ENCODE data around the gene ITGB1. TPM values are rescaled to one million over a fixed set of nuclear protein-coding genes. Genes with fewer than 3 reads are reported as not detected.

Gene ITGB1
- total RNA-seq (100 to 1,000 TPM; 230 to 350 (median 276) TPM), polyA plus RNA-seq (100 to 1,000 TPM; 207 to 517 TPM)
- long read RNA-seq, donor 1, transcript ITGB1-201 (16 exons, 3,640 nt) = major isoform, 15 of 120 reads
- long read RNA-seq, donor 1, partial matches to known transcripts = 56 of 120 reads
- long read RNA-seq, donor 1, other reads (novel, unspliced or antisense) = 49 of 120 reads
- long read RNA-seq, donor 2, transcript ITGB1-201 (16 exons, 3,640 nt) = major isoform, 77 of 171 reads
- long read RNA-seq, donor 2, partial matches to known transcripts = 88 of 171 reads
- long read RNA-seq, donor 2, other reads (novel, unspliced or antisense) = 5 of 171 reads
- long read RNA-seq, donor 3, transcript ITGB1-201 (16 exons, 3,640 nt) = major isoform, 562 of 627 reads
- long read RNA-seq, donor 3, partial matches to known transcripts = 26 of 627 reads
- long read RNA-seq, donor 3, other reads (novel, unspliced or antisense) = 36 of 627 reads

DNA sequence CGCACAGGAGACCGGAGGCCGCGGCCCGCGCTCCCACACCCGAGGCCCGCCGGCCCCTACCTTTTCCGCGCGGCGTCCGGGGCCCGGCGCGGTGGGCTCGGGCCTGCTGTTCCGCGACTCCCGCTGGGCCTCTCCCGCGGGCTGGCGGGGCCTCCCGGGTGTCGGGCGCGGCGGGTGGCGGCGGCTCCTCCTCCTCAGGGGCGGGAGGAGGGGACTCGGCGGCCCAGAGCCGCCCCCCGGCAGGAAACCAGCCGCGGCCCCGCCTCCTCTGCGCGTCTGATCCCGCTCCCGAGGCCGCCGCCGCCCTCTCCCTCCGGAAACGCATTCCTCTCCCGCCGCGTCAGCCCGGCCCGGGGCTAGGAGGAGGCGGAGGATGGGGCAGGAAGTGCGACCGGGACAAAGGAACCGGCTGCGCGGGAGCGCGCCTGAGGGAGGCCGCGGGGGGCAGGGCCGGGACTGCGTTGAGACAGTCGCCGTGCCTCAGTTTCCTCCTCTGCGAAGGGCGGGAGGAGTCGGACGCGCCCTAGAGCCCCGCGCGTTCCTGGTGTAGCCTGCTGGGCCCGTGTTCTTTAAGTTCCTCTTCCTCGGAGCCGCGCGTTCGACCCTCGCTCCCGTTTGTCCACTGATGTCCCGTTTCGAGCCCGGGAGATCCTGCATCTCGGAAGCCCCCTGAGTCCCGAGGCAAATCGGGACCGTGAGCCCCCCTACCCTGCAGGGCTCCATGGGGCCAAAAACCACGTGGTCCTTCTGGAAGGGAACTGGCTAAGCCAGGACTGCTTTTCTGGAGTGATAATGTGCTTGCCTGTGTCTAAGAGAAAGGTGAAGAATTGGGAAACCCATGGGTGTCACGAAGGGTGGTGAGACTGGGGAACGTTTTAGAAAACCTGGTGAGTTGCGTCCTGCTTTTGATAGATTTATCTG is at the start of gene ITGB1:
Gene ITGB1 (minus strand): TSS at position 146 of the 921 bp plus-strand sequence. CDS start 22,672 bp downstream, outside the sequence.
- Histone ChIP-seq H3K27ac (peak within 1 kb of the TSS; percentile 86 to 97), H3K4me1 (ENCODE audit: insufficient read depth) (peaks cover 14% of the 10 kb centered on the region), H3K9me3 (no peaks in the 10 kb centered on the region), H3K27me3 (no peaks in the 10 kb centered on the region), H3K36me3 (no peaks in the 10 kb centered on the region), H3K4me3 (peak within 1 kb of the TSS; percentile 85)
- TF ChIP-seq, protein P1, sequence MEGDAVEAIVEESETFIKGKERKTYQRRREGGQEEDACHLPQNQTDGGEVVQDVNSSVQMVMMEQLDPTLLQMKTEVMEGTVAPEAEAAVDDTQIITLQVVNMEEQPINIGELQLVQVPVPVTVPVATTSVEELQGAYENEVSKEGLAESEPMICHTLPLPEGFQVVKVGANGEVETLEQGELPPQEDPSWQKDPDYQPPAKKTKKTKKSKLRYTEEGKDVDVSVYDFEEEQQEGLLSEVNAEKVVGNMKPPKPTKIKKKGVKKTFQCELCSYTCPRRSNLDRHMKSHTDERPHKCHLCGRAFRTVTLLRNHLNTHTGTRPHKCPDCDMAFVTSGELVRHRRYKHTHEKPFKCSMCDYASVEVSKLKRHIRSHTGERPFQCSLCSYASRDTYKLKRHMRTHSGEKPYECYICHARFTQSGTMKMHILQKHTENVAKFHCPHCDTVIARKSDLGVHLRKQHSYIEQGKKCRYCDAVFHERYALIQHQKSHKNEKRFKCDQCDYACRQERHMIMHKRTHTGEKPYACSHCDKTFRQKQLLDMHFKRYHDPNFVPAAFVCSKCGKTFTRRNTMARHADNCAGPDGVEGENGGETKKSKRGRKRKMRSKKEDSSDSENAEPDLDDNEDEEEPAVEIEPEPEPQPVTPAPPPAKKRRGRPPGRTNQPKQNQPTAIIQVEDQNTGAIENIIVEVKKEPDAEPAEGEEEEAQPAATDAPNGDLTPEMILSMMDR (IDR thresholded peaks at IDR 0.05) = peak in 1 of 3 donors; percentile 28
- TF ChIP-seq EP300 (IDR thresholded peaks at IDR 0.05) (peak; percentile 53), POLR2A (IDR thresholded peaks at IDR 0.05) (peak; percentile 98)
- intact Hi-C loops (cut with DNase I) = loop anchor here in 1 of 4 donors (5.0 kb wide), 1 partner anchor 611 kb away; the partner anchor contains the start of gene EPC1
- peak; percentile 97 to 98 (median 98) for DNase-seq
- WGBS, 3 donors = 0 to 1% (median 0%) methylated on average over 27 to 94 of the region's 94 CpGs

DNA sequence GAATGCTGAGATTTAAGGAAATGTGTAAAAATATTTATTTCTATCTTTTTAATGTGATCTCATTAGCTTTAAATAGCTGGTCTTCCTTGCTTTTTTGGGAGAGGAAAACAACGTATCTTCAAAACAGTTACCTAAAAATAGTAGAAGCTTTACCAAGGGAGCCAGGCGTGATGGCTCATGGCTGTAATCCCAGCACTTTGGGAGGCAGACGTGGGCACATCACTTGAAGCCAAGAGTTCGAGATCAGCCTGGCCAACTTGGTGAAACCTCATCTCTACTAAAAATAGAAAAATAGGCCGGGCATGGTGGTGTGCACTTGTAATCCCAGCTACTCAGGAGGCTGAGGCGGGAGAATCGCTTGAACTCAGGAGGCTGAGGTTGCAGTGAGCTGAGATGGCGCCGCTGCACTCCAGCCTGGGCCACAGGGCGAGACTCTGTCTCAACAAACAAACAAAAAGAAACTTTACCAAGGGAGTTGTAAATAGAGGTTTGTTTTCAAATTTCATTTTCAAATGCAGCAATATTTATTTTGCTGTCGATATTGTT is 48.4 kb upstream of the ITGB1 start:
- H3K36me3 ChIP-seq = no peaks in the 10 kb centered on the region
- 74 to 76% (median 75%) methylated on average over 11 of the region's 11 CpGs for WGBS, 3 donors
- H3K27ac ChIP-seq = peak overlapping the region in 1 of 2 donors; percentile 2
- H3K27me3 ChIP-seq = no peaks in the 10 kb centered on the region
- TF ChIP-seq, protein P1 (IDR thresholded peaks at IDR 0.05) = no peak
- TF ChIP-seq EP300 (IDR thresholded peaks at IDR 0.05) (no peak), POLR2A (IDR thresholded peaks at IDR 0.05) (no peak)
- intact Hi-C loops (cut with DNase I) = loop anchor here in 2 of 4 donors (5.0 kb wide), 1 partner anchor 209 kb away; no protein-coding TSS in a partner anchor
- no peaks in the 10 kb centered on the region for H3K9me3 ChIP-seq
- DNase-seq = no peak
- H3K4me1 ChIP-seq (ENCODE audit: insufficient read depth) = peaks cover 2% of the 10 kb centered on the region
- H3K4me3 ChIP-seq = no peak overlapping the region

DNA sequence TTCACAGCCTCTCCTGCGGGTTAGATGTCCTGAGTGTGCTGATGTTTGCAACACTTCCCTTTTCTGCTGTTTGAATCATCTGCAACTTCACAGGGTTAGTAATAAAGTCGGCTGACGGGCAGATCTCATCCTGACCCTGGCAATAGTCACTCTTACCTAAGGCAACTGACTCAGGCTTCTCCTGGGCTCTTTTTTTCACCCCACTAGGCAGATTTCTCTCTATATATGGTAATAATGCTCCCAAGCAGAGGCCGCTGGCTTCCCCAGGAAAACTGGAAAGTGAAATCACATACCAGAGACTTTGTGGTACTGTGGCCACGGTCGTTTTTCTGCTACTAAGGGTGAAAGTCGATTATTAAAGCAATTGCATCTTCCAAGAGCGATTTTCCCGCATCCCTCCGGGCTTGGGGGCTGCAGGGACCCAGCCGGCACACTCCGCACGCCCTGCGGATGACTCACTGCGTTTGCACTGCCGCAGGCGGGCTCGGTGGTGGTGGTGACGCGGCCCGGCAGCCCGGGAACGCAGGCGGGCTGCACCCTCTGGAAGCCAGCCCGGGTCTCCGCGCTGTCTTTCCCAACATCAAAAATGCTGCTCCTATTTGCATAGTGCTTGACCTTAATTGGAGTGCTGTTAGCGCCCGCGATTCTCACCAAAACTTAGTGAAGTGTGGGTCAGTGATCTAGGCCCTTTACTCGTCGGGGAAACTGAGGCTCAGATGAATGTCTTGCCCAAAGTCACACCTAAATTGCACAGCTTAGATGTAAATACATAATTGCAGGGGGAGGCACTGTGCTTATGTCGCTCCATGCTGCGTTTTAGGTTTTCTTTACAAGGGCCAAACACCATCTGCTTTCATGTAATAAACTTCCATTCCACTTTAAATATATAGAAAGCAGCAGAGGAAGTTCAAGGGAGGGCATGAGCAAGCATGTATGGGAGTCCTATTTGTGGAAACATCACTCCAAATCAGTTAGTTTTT is 47.6 kb upstream of the ITGB1 start:
- no peaks in the 10 kb centered on the region for H3K27me3 ChIP-seq
- H3K27ac ChIP-seq = peak overlapping the region in 1 of 2 donors; percentile 2
- intact Hi-C loops (cut with DNase I) = loop anchor here in 2 of 4 donors (5.0 kb wide), 1 partner anchor 208 kb away; no protein-coding TSS in a partner anchor
- 5 to 16% (median 7%) methylated on average over 32 to 34 of the region's 34 CpGs for WGBS, 3 donors
- H3K4me3 ChIP-seq = peak overlapping the region; percentile 48
- H3K36me3 ChIP-seq = no peaks in the 10 kb centered on the region
- TF ChIP-seq EP300 (IDR thresholded peaks at IDR 0.05) (no peak), POLR2A (IDR thresholded peaks at IDR 0.05) (no peak)
- TF ChIP-seq, protein P1 (IDR thresholded peaks at IDR 0.05) = no peak
- H3K9me3 ChIP-seq = no peaks in the 10 kb centered on the region
- H3K4me1 ChIP-seq (ENCODE audit: insufficient read depth) = peaks cover 2% of the 10 kb centered on the region
- peak; percentile 63 to 76 (median 72) for DNase-seq
